ENCODE measurements around the gene DNAJC5G. TPM values are rescaled to one million over a fixed set of nuclear protein-coding genes. Genes with fewer than 3 reads are reported as not detected.
A peak's percentile ranks its signal among the peaks of the same experiment; 100 is the strongest.

Gene DNAJC5G
- polyA plus RNA-seq, 3 donors, result not detected

- no peak for DNase-seq
- no peaks in the 10 kb centered on the region for H3K36me3 Mint-ChIP-seq
Observed at GRCh38 chr2:27278010-27278409, 2.8 kb downstream of the DNAJC5G start.

GRCh38 chr2:27280826-27281225 lies 5.6 kb downstream of the DNAJC5G start:
- Histone ChIP-seq H3K4me3 (replicated peaks in 1 of 3; ENCODE audit: low read depth in 2 of 3, low read length in 3 of 3) (no peak overlapping the region), H4K20me1 (ENCODE audit: insufficient read depth, low read length) (no peaks in the 10 kb centered on the region), H3K4me1 (ENCODE audit: control insufficient read depth in 1 of 2, insufficient read depth in 2 of 2, low read length in 2 of 2) (peaks cover 0 to 6% of the 10 kb centered on the region in 2 donors), H3K27me3 (ENCODE audit: control insufficient read depth in 2 of 2, insufficient read depth in 2 of 2, low read length in 2 of 2) (no peaks in the 10 kb centered on the region), H2AFZ (ENCODE audit: insufficient read depth, low read depth, low read length, poor library complexity, severe bottlenecking) (no peak overlapping the region), H3K9ac (ENCODE audit: insufficient read depth, low read length, poor library complexity, severe bottlenecking) (no peak overlapping the region), H3K27ac (ENCODE audit: low read depth in 1 of 2, low read length in 2 of 2) (no peak overlapping the region), H3K4me2 (replicated peaks; ENCODE audit: extremely low read depth, low read length, poor library complexity, severe bottlenecking) (no peak overlapping the region), H3K79me2 (ENCODE audit: insufficient read depth, low read length) (no peaks in the 10 kb centered on the region), H3K36me3 (replicated peaks in 1 of 2; ENCODE audit: control insufficient read depth in 1 of 2, insufficient read depth in 2 of 2, low read length in 2 of 2) (no peaks in the 10 kb centered on the region), H3K9me3 (replicated peaks in 1 of 2; ENCODE audit: control insufficient read depth in 1 of 2, insufficient read depth in 1 of 2, low read length in 2 of 2) (no peaks in the 10 kb centered on the region)
- Mint-ChIP-seq H3K27ac (no peak overlapping the region), H3K27me3 (ENCODE audit: low read depth in 3 of 3) (peaks cover 6 to 18% (median 15%) of the 10 kb centered on the region in 3 donors), H3K4me3 (no peak overlapping the region), H3K4me1 (peaks cover 7% of the 10 kb centered on the region), H3K36me3 (no peaks in the 10 kb centered on the region), H3K9me3 (no peaks in the 10 kb centered on the region)
- WGBS (ENCODE audit: insufficient coverage), result 92% methylated on average over 2 of the region's 3 CpGs
- intact Hi-C loops (cut with micrococcal nuclease), result loop anchor here (2.0 to 5.0 kb wide), 2 partner anchors 182 to 184 kb away; no protein-coding TSS in a partner anchor
- DNase-seq, result no peak
- TF ChIP-seq CTCF (IDR thresholded peaks at IDR 0.05), result no peak

More at GRCh38 chr2:27278010-27278409, 2.8 kb downstream of the DNAJC5G start:
- no peaks in the 10 kb centered on the region for H4K20me1 ChIP-seq (ENCODE audit: insufficient read depth, low read length)
- Mint-ChIP-seq H3K27ac (peak overlapping the region in 1 of 7 donors; percentile 51), H3K9me3 (no peaks in the 10 kb centered on the region), H3K4me3 (peak overlapping the region in 1 of 2 donors; percentile 6), H3K27me3 (ENCODE audit: low read depth in 3 of 3) (peaks cover 12 to 24% (median 20%) of the 10 kb centered on the region in 3 donors), H3K4me1 (peaks cover 5% of the 10 kb centered on the region)
- H3K79me2 ChIP-seq (ENCODE audit: insufficient read depth, low read length), result no peaks in the 10 kb centered on the region
- WGBS (ENCODE audit: insufficient coverage), result 100% methylated on average over 1 of the region's 1 CpG
- no peaks in the 10 kb centered on the region for H3K27me3 ChIP-seq (ENCODE audit: control insufficient read depth in 2 of 2, insufficient read depth in 2 of 2, low read length in 2 of 2)
- H3K27ac ChIP-seq (ENCODE audit: low read depth in 1 of 2, low read length in 2 of 2), result no peak overlapping the region
- no peak overlapping the region for H3K4me3 ChIP-seq (replicated peaks in 1 of 3; ENCODE audit: low read depth in 2 of 3, low read length in 3 of 3)
- intact Hi-C loops (cut with micrococcal nuclease), result no loop called here
- no peak overlapping the region for H3K4me2 ChIP-seq (replicated peaks; ENCODE audit: extremely low read depth, low read length, poor library complexity, severe bottlenecking)
- no peak for TF ChIP-seq CTCF (IDR thresholded peaks at IDR 0.05)
- H3K9me3 ChIP-seq (replicated peaks in 1 of 2; ENCODE audit: control insufficient read depth in 1 of 2, insufficient read depth in 1 of 2, low read length in 2 of 2), result no peaks in the 10 kb centered on the region
- no peak overlapping the region for H3K9ac ChIP-seq (ENCODE audit: insufficient read depth, low read length, poor library complexity, severe bottlenecking)
- H3K4me1 ChIP-seq (ENCODE audit: control insufficient read depth in 1 of 2, insufficient read depth in 2 of 2, low read length in 2 of 2), result peaks cover 0 to 6% of the 10 kb centered on the region in 2 donors
- no peak overlapping the region for H2AFZ ChIP-seq (ENCODE audit: insufficient read depth, low read depth, low read length, poor library complexity, severe bottlenecking)
- no peaks in the 10 kb centered on the region for H3K36me3 ChIP-seq (replicated peaks in 1 of 2; ENCODE audit: control insufficient read depth in 1 of 2, insufficient read depth in 2 of 2, low read length in 2 of 2)

Measured in CD14-positive monocyte (primary cell).